GM23338 (cell line): Measurements from ENCODE around the gene KIAA0408. TPM values are rescaled to one million over a fixed set of nuclear protein-coding genes. Genes with fewer than 3 reads are reported as not detected.

Experiments
- ATAC-seq: fragments of 200-7000 bp; cut with Tn5 transposase; 3 replicates; pipeline ENCODE4 v1.9.1; 2020
- DNase-seq: peaks from one replicate; pipeline ENCODE4 v3.0.0-alpha.2; 2015; ENCODE audit warnings: low spot score
- H2AFZ ChIP-seq: fragments of 200-600 bp; sonication (generic); 2 replicates; pipeline ENCODE4 v1.8.0; 2016; ENCODE audit warnings: antibody characterized with exemption, mild to moderate bottlenecking, moderate library complexity
- H3F3A ChIP-seq: fragments of 200-600 bp; sonication (generic); replicated peaks from 2 replicates; pipeline ENCODE4 v1.8.0; 2017; ENCODE audit warnings: antibody characterized with exemption, mixed run types, low read depth
- H3K27ac ChIP-seq: fragments of 200-600 bp; sonication (generic); 2 replicates; pipeline ENCODE4 v1.6.1; 2016; ENCODE audit warnings: low read depth
- H3K27me3 ChIP-seq: fragments of 200-600 bp; sonication (generic); 2 replicates; pipeline ENCODE4 v1.8.0; 2016; ENCODE audit warnings: mild to moderate bottlenecking, mixed run types, moderate library complexity; ENCODE audit not compliant: insufficient read depth
- H3K36me3 ChIP-seq: fragments of 200-600 bp; sonication (generic); 2 replicates; pipeline ENCODE4 v1.8.0; 2016; ENCODE audit warnings: mild to moderate bottlenecking; ENCODE audit not compliant: insufficient read depth
- H3K4me1 ChIP-seq: fragments of 200-600 bp; sonication (generic); 2 replicates; pipeline ENCODE4 v1.8.0; 2016; ENCODE audit warnings: mild to moderate bottlenecking, moderate library complexity; ENCODE audit not compliant: insufficient read depth
- H3K4me2 ChIP-seq: fragments of 200-600 bp; sonication (generic); 2 replicates; pipeline ENCODE4 v1.7.1; 2017; ENCODE audit warnings: mixed run types
- H3K4me3 ChIP-seq: fragments of 200-600 bp; sonication (generic); 2 replicates; pipeline ENCODE4 v1.6.1; 2016; ENCODE audit warnings: mixed run types
- H3K79me2 ChIP-seq: fragments of 200-600 bp; sonication (generic); replicated peaks from 2 replicates; pipeline ENCODE4 v1.8.0; 2017; ENCODE audit warnings: mild to moderate bottlenecking; ENCODE audit not compliant: insufficient read depth
- H3K9me2 ChIP-seq: fragments of 200-600 bp; sonication (generic); 2 replicates; pipeline ENCODE4 v1.8.0; 2017; ENCODE audit not compliant: insufficient read depth
- H4K20me1 ChIP-seq: fragments of 200-600 bp; sonication (generic); replicated peaks from 2 replicates; pipeline ENCODE4 v1.8.0; 2017; ENCODE audit warnings: mild to moderate bottlenecking; ENCODE audit not compliant: insufficient read depth
- H3K27ac Mint-ChIP-seq: 2 replicates; pipeline ENCODE4 v1.8.0; 2020; ENCODE audit warnings: inconsistent platforms, mild to moderate bottlenecking, moderate library complexity, mixed read lengths
- H3K27me3 Mint-ChIP-seq: 3 replicates; pipeline ENCODE4 v1.8.0; 2022; ENCODE audit warnings: low read depth, mild to moderate bottlenecking, moderate library complexity, mixed read lengths, inconsistent platforms; ENCODE audit not compliant: insufficient read depth, poor library complexity
- H3K36me3 Mint-ChIP-seq: 3 replicates; pipeline ENCODE4 v1.8.0; 2021; ENCODE audit warnings: low read depth, mild to moderate bottlenecking, inconsistent platforms, moderate library complexity, mixed read lengths
- H3K4me1 Mint-ChIP-seq: 3 replicates; pipeline ENCODE4 v1.8.0; 2020; ENCODE audit warnings: mild to moderate bottlenecking, inconsistent platforms, mixed read lengths
- H3K4me3 Mint-ChIP-seq: 3 replicates; pipeline ENCODE4 v1.8.0; 2021; ENCODE audit warnings: moderate library complexity, mild to moderate bottlenecking, inconsistent platforms, mixed read lengths
- H3K9me3 Mint-ChIP-seq: 3 replicates; pipeline ENCODE4 v1.8.0; 2020; ENCODE audit warnings: moderate library complexity, mild to moderate bottlenecking, inconsistent platforms, mixed read lengths
- CREB1 ChIP-seq: fragments of 250-450 bp; sonication (Bioruptor Pico); IDR thresholded peaks from 2 replicates; pipeline ENCODE4 v1.5.0; 2020; ENCODE audit warnings: low read depth, mild to moderate bottlenecking, moderate library complexity
- CTCF ChIP-seq, 2 experiments: fragments of 200-600 bp in 1 of 2; sonication (generic) in 1 of 2; conservative IDR thresholded peaks; 2 replicates each; pipeline versions ENCODE4 v1.5.1 to v1.6.1; 2016 to 2017; ENCODE audit warnings: antibody characterized with exemption in 2 of 2, low read depth in 2 of 2, mild to moderate bottlenecking in 2 of 2, moderate library complexity in 1 of 2
- ETS1 ChIP-seq: IDR thresholded peaks from 2 replicates; pipeline ENCODE4 v1.6.1; 2016; ENCODE audit warnings: antibody characterized with exemption
- EZH2 ChIP-seq: fragments of 200-600 bp; sonication (generic); IDR thresholded peaks from one replicate; pipeline ENCODE4 v1.8.0; 2017; ENCODE audit warnings: antibody characterized with exemption, mild to moderate bottlenecking, low read depth; ENCODE audit not compliant: unreplicated experiment
- EZH2phosphoT487 ChIP-seq: fragments of 200-600 bp; sonication (generic); IDR thresholded peaks from one replicate; pipeline ENCODE4 v1.8.1; 2018; ENCODE audit warnings: antibody characterized with exemption; ENCODE audit not compliant: unreplicated experiment
- JUNB ChIP-seq: IDR thresholded peaks from one replicate; pipeline ENCODE4 v1.6.1; 2016; ENCODE audit warnings: antibody characterized with exemption; ENCODE audit not compliant: unreplicated experiment
- NANOG ChIP-seq: IDR thresholded peaks from 2 replicates; pipeline ENCODE4 v1.6.1; 2016; ENCODE audit warnings: antibody characterized with exemption, borderline replicate concordance
- POLR2AphosphoS5 ChIP-seq: IDR thresholded peaks from 2 replicates; pipeline ENCODE4 v1.6.1; 2016; ENCODE audit warnings: antibody characterized with exemption, low read depth
- STAT1 ChIP-seq: IDR thresholded peaks from one replicate; pipeline ENCODE4 v1.6.1; 2016; ENCODE audit warnings: antibody characterized with exemption; ENCODE audit not compliant: unreplicated experiment
- ZNF331 ChIP-seq: fragments of 250-450 bp; sonication (Bioruptor Pico); IDR thresholded peaks from 2 replicates; pipeline ENCODE4 v1.5.0; 2020; ENCODE audit warnings: low read depth, mild to moderate bottlenecking, moderate library complexity
- ZNF462 ChIP-seq: fragments of 250-450 bp; sonication (Bioruptor Pico); IDR thresholded peaks from 2 replicates; pipeline ENCODE4 v1.5.0; 2020; ENCODE audit warnings: mild to moderate bottlenecking, moderate library complexity
- polyA plus RNA-seq: library from polyadenylated mRNA; unstranded; fragments of >200 nt; fragmentation: Nextera tagmentation; extraction: Ambion mirVana; gene quantifications from 2 replicates; pipeline ENCODE4 v1.2.1, GENCODE V29; 2016
- total RNA-seq: library from RNA; depleted of rRNA; stranded (reverse); fragments of >200 nt; shearing (Covaris generic); gene quantifications from 2 replicates; pipeline ENCODE4 v1.2.3, GENCODE V29; 2014

Gene KIAA0408
- total and polyA plus RNA-seq, 2 experiments from 2014 or later, result 4.0 to 9.1 TPM

- TF ChIP-seq ZNF462 (CRISPR knock-in tag) (no peak), NANOG (no peak), JUNB (no peak)
Measured at GRCh38 chr6:127475823-127476176, 16.6 kb upstream of the KIAA0408 start (continued).

- peaks cover 49% of the 10 kb centered on the region for H3K36me3 Mint-ChIP-seq
- no peak for ATAC-seq
- H4K20me1 ChIP-seq, result no peaks in the 10 kb centered on the region
- no peak overlapping the region for H3K4me3 ChIP-seq
- H3K27ac Mint-ChIP-seq, result no peak overlapping the region
- no peaks in the 10 kb centered on the region; the same call in 2 of the 3 replicates for H3K9me3 Mint-ChIP-seq
- no peaks in the 10 kb centered on the region for H3K4me1 ChIP-seq
- H3K4me2 ChIP-seq, result no peak overlapping the region
- H3K27ac ChIP-seq, result no peak overlapping the region
- H3K9me2 ChIP-seq, result no peaks in the 10 kb centered on the region
- DNase-seq, result no peak
- H3K27me3 ChIP-seq, result no peaks in the 10 kb centered on the region
- H3K36me3 ChIP-seq, result peaks cover 6% of the 10 kb centered on the region
- no peaks in the 10 kb centered on the region for H3K79me2 ChIP-seq
- H3K27me3 Mint-ChIP-seq, result peaks cover 2% of the 10 kb centered on the region
- H3K4me1 Mint-ChIP-seq, result peaks cover 4% of the 10 kb centered on the region
- no peaks in the 10 kb centered on the region for H3F3A ChIP-seq
- H2AFZ ChIP-seq, result no peak overlapping the region
- H3K4me3 Mint-ChIP-seq, result no peak overlapping the region
- TF ChIP-seq EZH2, result no peak
- TF ChIP-seq POLR2AphosphoS5, result no peak
- TF ChIP-seq ETS1, result no peak
- TF ChIP-seq CREB1 (CRISPR knock-in tag), result no peak
- no peak for TF ChIP-seq CTCF (conservative IDR thresholded peaks at IDR 0.05; ENCODE audit: low read depth in 2 of 2)
- TF ChIP-seq EZH2phosphoT487, result no peak
- TF ChIP-seq STAT1, result no peak
- no peak for TF ChIP-seq ZNF331 (CRISPR knock-in tag)
Measured at GRCh38 chr6:127475135-127475822, 16.1 kb upstream of the KIAA0408 start.
